ENCODE measurements around the gene LONRF2.

DNA sequence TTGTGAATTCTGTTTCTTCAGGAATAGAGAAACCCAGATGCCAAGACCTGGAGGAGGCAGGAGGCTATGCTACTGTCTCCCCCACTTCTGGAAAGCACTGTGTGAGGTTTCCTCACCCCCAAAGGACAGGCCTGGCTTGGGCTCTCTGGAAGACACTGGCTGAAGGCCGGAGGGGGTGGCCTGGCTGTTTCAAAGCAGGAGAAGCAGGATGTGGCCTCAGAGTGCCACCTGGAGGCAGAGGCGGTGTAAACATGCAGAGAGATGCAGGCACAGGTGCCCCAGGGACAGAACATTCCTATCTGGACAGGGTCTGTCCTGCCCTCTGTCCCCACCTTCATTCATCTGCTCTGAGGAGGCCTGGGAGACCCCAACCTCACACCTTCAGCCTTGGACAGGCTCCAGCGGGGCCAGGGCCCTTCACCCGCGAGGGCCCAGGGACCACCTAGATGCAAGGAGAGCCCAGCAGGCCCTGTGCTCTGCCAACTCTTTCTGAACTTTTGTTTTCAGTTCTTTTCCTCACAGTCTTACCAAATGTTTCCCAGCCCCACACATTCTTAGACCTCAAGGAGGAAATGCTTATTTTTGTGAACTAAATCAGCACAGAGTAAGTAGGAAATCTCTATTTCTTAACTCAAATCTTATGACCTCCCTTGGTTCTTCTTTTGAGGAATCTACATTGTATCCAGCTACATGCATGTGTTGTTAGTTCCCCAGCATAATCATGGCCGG lies 79.2 kb downstream of the LONRF2 start:
- TF ChIP-seq HOXB13 (CRISPR knock-in tag; IDR thresholded peaks at IDR 0.05; ENCODE audit: low read depth) (no peak), HOXA7 (CRISPR knock-in tag; IDR thresholded peaks at IDR 0.05) (no peak), POLR2A (IDR thresholded peaks at IDR 0.05; ENCODE audit: low read length) (no peak), SMC3 (IDR thresholded peaks at IDR 0.05) (peak; percentile 83), RCOR1 (IDR thresholded peaks at IDR 0.05; ENCODE audit: low read depth, low read length) (no peak), CEBPB (IDR thresholded peaks at IDR 0.05) (no peak), PHF8 (IDR thresholded peaks at IDR 0.05; ENCODE audit: borderline replicate concordance, low read depth) (no peak), MYC (IDR thresholded peaks at IDR 0.05; ENCODE audit: borderline replicate concordance, low read length) (no peak), MAFK (IDR thresholded peaks at IDR 0.05; ENCODE audit: partially characterized antibody) (no peak), CBX2 (IDR thresholded peaks at IDR 0.05; ENCODE audit: borderline replicate concordance, low read depth) (no peak)
- TF ChIP-seq, protein P1, sequence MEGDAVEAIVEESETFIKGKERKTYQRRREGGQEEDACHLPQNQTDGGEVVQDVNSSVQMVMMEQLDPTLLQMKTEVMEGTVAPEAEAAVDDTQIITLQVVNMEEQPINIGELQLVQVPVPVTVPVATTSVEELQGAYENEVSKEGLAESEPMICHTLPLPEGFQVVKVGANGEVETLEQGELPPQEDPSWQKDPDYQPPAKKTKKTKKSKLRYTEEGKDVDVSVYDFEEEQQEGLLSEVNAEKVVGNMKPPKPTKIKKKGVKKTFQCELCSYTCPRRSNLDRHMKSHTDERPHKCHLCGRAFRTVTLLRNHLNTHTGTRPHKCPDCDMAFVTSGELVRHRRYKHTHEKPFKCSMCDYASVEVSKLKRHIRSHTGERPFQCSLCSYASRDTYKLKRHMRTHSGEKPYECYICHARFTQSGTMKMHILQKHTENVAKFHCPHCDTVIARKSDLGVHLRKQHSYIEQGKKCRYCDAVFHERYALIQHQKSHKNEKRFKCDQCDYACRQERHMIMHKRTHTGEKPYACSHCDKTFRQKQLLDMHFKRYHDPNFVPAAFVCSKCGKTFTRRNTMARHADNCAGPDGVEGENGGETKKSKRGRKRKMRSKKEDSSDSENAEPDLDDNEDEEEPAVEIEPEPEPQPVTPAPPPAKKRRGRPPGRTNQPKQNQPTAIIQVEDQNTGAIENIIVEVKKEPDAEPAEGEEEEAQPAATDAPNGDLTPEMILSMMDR (IDR thresholded peaks at IDR 0.05): peak; percentile 76
- TF ChIP-seq, protein P2, sequence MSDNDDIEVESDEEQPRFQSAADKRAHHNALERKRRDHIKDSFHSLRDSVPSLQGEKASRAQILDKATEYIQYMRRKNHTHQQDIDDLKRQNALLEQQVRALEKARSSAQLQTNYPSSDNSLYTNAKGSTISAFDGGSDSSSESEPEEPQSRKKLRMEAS (IDR thresholded peaks at IDR 0.05): no peak
